HG02885 (cell line): ENCODE data around the gene TMEM127.
"Not testable (repeated sequence)": the region's sequence is repeated elsewhere in the genome, so short reads cannot be mapped to it uniquely, and the experiment has no call there.

Experiments
- ATAC-seq: cut with Tn5 transposase; IDR thresholded peaks from one replicate; pipeline ENCODE4 v1.9.1; 2021; ENCODE audit warnings: mild to moderate bottlenecking; ENCODE audit not compliant: unreplicated experiment, poor library complexity

The TMEM127 gene

DNA sequence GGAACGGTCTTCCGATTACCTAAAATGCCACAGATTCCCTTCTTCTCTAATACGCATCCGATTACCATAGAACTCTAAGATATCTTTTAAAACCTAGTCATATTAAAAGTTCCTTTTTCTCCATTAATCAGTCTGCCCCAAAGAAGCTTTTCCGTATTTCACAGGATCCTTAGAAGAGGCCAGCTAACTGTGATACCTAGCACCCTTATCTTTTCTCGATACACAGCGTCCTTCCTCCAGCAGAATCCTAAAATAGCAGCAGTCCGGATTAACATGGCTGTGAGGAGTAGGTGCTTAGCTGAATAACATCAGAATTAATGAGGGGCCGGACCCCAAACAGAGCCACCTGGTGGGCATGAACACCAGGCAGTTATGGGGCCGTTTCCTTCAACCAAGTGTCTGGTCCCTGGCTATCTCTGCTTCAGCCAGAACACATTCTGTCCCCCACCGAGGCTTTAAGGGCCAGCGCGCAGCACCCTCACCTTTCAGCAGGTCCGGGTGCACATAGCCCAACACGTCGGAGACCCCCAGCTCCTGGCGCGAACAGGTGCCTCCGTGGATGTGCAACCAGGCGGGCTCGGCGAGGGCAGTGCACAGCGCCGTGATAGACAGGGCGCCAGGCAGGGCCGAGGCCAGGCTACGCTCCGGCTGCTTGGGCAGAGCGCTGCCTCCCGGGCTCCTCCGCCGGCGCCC is 995 bp downstream of the TMEM127 start:
- ATAC-seq: no peak

DNA sequence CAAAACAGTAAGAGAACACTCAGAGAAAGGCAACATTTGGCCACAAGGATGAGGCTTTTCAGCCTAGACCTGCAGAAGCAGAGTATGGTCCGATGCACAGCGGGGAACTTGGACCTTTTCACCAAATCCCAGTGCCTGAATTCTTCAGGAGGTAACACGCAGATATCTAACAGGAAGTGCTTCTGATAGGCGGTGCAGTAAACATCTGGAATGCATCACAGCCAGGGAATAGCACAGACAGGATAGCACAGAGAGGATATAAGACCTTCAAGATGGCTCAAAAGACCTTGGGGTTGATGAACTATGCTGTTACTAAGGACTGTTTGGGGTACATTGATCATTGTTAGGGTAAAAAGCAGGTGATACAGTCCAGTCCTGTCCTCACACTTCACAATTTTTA is 1.7 kb downstream of the TMEM127 start:
- no peak for ATAC-seq

DNA sequence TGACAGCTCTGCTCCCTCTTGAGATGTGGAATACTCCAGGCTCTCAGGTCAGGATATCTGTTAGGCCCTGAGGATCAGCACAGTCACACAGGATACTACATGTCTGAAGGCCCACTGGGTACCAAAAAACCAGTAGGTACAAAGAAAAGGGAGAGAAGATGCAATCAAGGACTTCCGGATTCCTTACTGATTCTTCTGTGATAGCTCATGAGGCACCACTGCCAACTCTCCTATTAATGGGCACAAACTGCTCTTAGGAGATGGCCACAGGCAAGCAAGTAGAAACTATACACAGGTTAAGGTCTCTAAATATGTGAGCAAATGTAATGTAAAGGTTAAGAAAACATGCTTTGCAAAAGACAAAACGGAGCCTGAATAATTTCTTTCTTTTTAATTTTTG is 3.5 kb downstream of the TMEM127 start:
- ATAC-seq: no peak

DNA sequence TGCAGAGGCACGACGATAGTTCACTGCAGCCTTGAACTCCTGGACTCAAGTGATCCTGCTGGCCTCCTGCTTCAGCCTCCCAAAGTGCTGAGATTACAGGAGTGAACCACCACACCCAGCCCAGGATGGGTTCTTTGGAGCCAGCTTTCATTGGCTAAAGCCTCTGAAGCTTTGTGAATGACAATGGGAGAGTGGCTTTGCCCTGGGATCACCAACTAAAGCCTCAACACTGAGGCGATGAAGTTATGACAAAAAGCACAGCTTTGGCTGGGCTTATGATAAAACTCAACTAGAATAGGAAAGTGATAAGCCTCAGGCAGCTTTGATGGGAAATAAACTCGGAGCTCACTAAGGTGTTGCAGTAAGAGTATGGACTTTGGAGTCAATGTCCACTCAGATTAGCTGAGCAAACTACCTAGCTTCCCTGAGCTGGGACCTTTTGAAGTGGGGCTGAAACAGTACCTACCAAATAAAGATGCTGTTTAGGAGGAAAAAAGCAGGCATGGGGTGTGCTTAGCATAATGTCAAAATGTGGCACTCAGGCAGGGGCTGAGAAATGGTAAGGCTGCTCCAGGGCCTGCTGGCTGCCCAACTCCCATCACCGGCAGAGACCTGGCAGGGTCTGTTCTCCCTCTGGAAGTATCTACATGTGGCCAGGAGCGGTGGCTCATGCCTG is 4.3 kb downstream of the TMEM127 start:
- ATAC-seq: no peak

DNA sequence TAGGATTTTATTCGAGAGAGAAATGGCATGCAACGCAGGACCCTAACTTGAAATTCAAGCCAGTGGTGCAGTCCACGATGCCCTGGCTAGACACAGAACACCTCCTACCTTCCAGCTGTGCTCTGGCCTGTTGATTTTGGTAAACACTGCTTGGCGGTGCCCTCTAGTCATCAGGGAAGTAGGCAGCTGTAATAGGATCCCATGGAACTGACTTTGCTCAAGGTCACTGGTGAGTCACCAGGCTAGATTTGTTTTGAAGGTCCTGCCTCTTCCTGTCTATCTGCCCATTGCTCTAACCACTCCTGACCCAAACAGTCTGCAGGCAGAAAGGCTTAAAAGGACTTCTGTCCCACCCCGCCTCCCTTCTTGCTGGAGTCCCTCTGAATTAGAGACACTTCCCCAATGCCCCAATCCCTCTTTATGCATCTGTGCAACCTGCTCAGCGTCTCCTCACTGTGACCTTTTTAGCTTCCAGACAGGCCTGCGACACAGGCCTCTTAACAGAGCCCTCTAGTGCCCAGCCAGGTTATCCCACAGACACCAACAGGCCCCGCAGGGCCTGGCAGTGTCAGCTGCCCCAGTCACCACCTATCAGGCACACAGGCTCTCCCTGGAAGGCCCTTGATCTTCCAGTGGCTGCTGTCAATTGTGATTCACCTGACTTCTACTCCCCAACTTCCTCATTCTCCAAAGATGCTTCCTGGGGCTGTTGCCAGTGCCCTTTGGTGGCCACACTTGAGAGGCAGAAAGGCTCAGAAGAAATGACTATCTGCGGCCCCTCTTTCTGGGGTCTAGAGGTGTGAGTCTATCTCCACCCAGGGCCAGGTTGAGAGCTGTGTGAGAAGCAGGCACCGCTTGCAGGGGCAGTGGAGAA is 5.2 kb downstream of the TMEM127 start:
- no peak for ATAC-seq

DNA sequence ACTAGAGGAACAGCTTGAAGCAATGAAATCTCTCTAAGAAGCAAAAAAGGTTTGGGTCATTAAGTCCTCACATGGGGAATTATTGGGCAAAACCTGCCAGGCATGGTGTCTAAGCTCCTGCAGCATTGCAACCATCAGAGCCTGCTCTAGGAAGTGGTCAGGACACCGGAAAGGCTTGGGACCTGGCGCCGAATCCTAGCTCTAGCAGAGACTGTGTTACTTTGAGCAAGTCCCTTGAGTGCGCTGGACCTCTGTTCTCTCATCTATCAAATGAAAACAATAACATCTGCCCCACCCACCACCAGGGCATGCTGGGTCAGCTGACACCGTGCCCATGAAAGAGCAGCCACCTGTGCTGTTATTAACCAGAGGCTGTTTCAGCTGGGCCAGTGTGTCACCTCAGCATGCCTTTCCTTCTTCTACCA is 6.3 kb downstream of the TMEM127 start:
- no peak for ATAC-seq

DNA sequence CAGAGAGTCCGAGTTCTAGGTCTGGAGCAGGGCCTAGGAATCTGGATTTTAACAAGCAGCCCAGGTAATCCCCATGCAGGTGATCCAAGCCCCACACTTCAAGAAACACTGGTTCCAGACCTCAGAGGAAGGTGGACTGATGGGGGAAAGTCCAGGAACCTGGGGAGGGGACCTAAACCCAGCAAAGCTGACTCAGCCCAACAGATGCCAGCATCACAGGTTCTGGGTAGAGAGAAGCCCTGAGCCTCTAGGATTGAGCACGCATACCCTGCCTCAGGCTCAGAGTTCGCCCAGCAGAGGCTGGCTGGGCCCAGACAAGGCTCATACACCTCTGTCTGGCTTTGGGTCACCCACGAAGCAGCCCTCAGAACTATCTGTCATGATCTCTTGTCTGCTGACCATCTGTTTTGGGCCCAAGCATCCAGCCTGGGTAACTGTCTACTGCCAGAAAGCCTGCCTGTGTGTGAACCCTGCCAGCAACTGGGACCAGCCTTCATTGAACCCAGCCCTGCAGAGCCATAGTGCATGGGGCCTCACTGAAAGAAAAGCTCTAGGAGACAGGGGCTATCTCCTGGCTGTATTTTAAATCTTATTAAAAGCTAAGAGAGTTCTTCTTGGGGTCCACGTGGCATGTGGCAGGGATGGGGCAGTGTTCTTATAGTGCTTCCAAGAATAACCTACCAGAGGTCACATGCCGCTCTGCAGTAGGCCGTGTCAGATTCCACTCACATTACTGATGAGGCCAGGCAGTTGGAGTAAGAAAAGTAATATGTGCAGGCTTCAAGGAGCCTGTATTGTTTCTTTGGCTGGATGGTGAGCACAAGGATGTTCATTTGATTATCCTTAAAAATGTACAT is 7.4 kb downstream of the TMEM127 start:
- no peak for ATAC-seq

DNA sequence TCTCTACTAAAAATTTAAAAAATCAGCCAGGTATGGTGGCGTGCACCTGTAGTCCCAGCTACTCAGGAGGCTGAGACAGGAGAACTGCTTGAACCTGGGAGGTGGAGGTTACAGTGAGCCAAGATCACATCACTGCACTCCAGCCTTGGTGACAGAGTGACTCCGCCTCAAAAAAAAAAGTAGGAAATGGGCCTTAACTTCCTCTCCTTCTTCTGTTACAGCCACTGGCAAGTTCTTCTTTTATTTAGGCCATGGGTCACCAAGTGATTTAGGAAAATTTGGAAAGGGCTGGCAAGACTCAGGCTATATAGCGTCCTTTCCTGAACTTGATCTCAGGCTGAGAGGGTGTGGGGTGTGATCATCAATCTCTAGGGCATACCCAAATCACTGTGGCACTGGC is 8.1 kb downstream of the TMEM127 start:
- not testable (repeated sequence) for ATAC-seq

DNA sequence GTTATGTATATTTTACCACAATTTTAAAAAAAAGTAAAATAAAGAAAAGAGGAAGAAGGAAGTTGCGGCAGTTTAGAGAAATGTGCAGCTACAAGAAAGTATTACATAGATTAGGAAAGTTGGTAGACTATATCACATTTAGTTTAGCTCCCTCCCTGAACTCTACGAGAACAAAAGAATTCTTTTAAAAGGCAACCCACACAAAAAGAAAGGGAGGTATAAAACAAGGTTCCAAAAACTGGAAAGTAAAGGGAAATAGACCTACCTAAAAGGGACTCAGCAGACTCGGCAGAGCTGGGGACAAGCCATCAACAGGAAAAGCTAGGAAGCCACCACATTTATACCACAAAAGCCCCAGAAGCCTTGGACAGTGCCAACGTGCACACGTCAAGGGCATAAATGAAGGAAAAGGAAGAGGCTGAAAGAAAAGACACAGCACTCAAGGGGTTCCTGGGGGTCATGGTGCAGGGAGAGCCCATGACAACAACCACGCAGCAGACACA is 9.1 kb downstream of the TMEM127 start:
- no peak for ATAC-seq

DNA sequence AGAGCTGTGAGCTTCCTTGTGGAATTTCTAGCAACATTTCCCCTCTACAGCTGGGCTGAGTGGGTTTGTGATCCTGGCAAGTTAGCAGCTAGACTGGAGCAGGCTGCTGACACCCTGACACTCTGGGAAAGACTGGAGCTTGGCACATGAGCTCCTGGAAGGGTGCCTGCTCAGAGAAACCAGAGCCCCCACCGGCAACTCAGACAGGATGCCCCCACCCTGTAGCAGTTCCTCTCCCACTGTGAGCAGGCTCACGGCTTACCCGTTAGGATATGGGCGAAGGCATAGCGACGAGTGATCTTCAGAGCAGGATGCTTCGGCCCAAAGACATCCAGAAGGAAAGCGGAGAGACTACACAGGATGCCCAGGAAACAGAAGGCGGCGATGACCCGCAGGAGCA is 11.2 kb downstream of the TMEM127 start:
- no peak for ATAC-seq

DNA sequence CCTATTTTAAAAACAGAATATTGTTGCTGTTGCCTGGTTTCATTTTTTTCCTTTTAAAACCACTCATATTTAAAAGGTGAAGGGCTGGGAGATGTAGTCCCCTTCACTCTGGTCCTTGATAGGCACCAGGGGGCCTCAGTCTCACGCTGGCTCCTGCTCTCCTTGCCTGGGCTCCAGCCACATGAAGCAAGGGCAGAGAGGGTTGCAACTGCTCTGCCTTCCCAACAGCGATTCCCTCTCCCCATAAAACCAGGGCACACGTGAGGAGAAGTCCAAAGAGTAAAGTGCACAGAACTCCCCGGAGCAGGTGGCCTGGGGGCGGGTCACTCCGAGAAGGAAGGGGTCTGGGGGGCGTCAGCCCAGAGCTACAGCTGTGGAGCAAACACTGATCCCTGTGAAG is 12.8 kb downstream of the TMEM127 start:
- no peak for ATAC-seq

DNA sequence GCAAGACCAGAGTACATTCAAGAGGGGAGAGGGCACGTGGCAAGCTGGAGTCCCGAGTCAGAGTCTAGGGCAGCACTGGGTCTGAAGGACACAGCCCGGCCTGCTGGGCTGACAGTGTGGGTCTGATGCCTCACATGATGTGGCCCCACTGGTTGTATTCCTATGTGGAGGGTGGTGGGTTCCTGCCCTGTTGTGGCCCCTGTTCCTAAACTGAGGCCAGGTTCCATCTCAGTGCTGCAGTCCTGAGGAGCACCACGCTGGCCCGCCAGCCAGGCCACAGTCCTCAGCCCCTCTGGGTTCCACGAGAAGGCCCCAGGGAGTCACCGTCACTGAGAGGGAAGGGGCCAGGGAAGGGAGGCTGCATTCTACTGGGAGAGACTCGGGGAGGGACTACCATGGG is 13.3 kb downstream of the TMEM127 start:
- ATAC-seq: no peak

DNA sequence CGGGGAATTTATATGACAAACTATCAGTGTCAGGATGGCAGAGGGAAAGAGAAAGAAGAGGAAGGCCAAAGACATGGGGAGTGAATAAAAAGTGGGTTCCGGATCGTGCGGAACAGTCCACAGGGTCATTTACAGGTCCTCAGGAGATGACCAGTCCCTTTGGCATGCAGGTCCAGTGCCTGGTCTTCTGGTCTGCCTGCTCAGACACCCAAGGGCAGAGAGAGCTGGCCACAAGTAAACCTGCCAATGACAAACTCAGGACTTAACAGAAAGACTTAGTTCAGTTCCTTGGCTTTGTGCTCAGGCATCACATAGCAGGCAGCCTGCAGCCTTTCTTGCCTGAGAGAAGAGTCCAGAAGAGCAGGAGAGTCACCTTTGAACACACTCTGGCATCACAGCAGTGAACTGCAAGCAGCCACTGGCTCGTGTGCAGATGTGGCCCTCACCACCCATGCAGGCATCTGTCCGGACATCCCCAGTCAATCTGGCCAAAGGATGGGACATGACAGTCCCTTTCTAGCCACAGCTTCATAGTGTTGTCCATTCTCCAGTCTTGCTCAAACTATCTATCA is 14.0 kb downstream of the TMEM127 start:
- ATAC-seq: no peak

DNA sequence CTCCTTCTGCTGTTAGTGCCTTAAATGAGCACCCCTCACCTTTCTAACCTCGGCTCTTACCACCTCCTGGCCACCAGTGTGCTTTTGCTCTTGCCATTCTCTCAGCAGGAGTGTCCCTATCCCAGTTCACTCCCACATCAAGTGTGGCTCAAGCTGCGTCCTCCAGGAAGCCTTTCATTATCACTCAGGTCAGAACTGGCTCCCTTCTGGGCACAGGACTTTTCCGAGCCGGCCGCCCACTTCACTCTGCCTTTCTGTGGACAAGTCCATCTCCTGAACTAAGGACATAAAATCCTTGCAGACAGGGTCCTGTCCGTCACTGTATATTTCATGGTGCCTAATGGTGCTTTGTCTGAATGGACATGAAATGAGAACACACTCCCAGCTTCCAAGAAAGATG is 15.6 kb downstream of the TMEM127 start:
- no peak for ATAC-seq

DNA sequence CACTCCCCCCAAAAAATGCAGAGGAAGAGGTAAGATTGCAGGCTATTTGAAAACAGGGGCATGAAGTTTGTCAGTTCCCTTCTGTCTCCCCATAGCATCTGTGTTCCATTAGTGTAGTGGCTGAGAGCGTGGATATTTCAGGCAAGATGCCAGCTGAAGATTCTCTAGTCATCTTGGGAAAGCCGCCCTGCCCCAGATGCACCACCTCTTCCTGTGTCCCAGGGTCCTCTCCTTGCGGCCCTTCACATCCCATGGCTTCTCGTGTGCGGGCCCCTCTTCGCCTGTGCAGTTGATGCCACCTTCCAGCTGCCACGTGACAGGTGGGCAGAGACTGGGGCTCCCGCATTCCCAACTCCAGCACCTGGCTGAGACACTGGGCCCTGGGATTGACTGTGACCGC is 16.1 kb downstream of the TMEM127 start:
- no peak for ATAC-seq

DNA sequence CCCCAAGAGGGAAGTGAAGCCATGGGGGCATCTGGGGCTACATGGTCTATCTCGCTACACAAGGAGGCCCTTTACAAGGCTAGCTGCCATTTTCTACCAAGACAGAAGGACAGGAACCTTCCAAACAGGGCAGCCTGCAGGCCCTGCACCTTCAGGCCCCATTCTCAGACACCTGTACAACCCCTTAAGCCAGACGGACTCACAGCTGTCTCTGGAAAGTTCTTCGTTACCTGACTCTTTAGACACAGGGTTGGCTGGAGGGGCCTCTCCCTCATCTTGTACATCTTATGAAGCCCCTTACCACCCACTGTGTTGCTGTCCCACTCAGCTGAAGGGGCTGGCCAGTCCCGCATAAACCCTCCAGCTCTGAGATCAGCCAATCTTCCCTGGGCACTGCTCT is 17.2 kb downstream of the TMEM127 start:
- no peak for ATAC-seq

DNA sequence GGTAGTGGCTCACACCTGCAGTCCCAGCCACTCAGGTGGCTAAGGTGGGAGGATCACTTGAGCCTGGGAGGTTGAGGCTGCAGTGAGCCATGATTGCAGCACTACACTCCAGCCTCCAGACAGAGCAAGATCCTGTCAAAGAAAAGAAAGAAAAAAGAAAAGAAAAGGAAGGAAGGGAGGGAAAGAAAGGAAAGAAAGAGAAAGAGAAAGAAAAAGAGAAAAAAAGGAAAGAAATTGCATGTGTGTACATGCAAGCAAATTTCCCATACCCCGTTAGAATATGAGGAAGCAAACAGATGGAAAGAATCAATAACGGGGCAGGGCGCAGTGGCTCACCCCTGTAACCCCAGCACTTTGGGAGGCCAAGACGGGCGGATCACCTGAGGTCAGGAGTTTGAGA is 17.9 kb downstream of the TMEM127 start:
- ATAC-seq: no peak

DNA sequence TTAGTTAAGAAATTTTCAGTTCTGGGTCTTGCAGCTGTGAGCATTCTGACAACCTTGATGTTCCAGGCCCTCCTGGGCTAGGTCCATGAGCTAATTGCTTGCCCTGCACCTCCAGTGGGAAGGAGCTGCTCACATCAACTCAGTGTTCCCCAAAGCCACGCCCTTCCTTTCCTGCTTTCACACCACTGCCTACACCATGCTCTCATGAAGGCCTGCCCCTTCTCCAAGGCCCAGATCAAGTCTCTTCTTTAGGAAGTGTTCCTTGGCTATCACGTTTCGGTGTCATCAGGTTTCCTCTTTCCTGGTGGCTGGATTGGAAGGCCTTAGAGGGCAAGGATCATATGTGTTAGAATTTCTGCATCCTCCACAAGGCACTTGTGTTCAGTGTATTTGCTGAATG is 18.8 kb downstream of the TMEM127 start:
- ATAC-seq: no peak

DNA sequence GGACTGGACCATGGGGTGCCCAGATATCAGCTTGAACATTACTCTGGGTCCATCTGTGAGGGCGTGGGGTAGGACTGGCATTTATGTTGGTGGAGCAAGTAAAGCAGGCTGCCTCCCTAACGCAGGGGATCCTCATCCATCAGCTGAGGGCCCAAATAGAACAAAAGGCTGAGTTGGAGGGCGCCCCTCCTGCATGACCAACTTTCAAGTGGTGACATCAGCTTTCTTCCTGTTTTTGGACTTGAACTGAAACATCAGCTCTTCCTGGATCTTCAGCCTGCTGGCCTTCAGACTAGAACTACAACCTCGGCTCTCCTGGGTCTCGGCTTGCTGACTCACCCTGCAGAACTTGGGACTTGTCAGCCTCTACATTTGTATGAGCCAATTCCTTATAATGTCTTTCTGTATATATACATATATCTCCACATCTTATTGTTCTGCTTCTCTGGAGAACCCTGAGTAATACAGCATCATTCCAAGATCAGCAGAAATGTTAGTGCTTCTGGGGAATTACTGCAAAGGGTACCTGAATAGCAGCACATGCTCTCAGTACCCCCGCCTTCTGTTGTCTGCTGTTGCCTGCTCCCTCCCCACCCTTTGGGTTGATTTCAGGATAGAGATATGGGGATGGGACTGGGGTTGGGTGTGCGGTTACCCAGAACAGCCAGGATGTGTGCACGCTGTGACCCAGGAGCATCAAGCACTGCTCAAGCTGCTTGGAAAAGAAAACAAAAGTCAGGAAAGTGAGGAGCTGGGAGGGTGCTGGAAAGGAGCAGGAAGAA is 20.0 kb downstream of the TMEM127 start:
- ATAC-seq: no peak
